Dermis blood vessel endothelial cell (primary cell): ENCODE measurements around the gene ALOX5. TPM values are rescaled to one million over a fixed set of nuclear protein-coding genes. Genes with fewer than 3 reads are reported as not detected.
A peak's percentile ranks its signal among the peaks of the same experiment; 100 is the strongest.

Source experiments
- DNase-seq: peaks from one replicate; pipeline ENCODE4 v3.0.0; 2010
- total RNA-seq: library from RNA; depleted of rRNA; stranded (reverse); fragments of >200 nt; gene quantifications from 2 replicates; pipeline ENCODE4 v1.2.3, GENCODE V29; 2014

The ALOX5 gene
- total RNA-seq, 1 donor from 2014 or later = 0.34 TPM

DNA sequence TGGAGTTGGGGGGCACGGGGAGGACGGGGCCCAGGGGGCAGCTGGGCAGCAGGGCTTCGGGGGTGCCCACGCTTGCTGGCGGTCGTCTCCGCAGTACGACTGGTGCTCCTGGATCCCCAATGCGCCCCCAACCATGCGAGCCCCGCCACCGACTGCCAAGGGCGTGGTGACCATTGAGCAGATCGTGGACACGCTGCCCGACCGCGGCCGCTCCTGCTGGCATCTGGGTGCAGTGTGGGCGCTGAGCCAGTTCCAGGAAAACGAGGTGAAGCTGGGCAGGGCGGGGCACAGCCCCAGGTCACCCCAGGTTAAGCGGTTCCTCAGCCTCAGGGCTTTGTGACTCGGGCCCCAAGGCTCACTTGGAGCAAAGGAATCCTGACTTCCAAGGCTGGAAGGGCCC is 70.0 kb downstream of the ALOX5 start:
- DNase-seq = no peak

- no peak for DNase-seq
Measured at GRCh38 chr10:45444976-45445898, 71.2 kb downstream of the ALOX5 start.

- no peak for DNase-seq
Measured at GRCh38 chr10:45446858-45447257, 72.8 kb downstream of the ALOX5 start.

- DNase-seq = no peak
Measured at GRCh38 chr10:45447416-45447815, 73.4 kb downstream of the ALOX5 start.

DNA sequence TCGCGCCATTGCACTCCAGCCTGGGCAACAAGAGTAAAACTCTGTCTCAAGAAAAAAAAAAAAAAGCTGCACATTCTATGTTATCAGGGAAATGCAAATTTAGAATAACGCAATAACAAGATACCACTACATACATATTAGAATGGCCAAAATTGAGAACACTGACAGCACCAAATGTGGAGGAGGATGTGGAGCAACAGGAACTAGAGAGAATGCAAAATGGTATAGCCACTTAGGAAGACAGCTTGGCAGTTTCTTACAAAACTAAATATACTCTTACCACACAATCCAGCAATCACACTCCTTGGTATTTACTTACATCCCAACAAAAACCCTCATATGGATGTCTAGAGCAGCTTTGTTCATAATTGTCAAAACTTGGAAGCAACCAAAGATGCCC is 76.8 kb downstream of the ALOX5 start:
- no peak for DNase-seq

DNA sequence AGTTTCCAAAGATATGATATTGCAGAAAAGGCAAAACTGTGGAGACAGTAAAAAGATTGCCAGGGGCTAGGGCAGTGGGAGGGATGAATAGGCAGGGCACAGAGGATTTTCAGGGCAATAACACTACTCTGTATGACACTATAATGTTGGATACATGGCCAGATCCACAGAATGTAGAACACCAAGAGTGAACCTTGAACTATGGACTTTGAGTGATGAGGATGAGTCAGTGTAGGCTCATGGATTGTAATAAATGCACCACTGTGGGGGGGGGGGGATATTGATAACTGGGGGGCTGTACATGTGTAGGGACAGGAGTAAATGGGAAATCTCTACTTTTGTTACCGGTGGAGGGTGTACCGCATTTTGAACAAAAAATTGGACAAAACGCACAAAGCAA is 77.4 kb downstream of the ALOX5 start:
- DNase-seq = no peak

- no peak for DNase-seq
Measured at GRCh38 chr10:45452268-45452667, 78.3 kb downstream of the ALOX5 start.

DNA sequence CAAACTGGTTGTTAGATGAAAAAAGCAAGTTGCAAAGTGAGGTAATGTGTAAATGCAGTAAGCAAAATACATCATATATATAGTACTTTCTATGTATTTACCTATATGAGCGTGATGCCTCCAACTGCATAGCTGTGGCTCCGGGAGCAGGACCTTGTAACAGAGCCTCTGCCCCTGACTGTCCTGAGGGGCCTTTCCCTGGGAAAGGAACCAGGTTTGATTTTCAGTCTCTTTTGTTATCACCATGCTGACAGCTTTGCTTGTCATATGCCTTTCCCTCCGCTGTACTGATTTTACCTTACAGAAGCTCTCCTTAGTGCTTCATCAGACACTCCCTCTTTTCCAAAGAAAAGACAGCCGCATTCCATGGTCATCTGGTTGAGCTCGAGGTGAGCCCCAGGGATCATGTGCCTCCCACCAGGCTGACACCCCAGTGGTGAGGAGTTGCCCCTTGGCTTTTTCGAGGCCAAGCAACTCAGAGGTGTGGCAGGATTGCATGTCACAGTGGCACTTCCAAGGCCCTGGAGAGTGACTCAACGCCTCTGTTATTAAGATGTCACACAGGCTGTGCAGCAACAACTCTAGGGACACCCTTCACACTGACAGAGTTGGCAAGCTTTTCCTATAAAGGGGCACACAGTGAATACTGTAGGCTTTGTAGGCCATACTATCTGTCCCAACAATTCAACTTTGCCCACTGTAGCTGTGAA is 78.9 kb downstream of the ALOX5 start:
- no peak for DNase-seq

GRCh38 chr10:45453639-45454255 is 79.7 kb downstream of the ALOX5 start:
- DNase-seq = no peak

- peak; percentile 42 for DNase-seq
Measured at GRCh38 chr10:45454262-45454661, 80.2 kb downstream of the ALOX5 start.

DNA sequence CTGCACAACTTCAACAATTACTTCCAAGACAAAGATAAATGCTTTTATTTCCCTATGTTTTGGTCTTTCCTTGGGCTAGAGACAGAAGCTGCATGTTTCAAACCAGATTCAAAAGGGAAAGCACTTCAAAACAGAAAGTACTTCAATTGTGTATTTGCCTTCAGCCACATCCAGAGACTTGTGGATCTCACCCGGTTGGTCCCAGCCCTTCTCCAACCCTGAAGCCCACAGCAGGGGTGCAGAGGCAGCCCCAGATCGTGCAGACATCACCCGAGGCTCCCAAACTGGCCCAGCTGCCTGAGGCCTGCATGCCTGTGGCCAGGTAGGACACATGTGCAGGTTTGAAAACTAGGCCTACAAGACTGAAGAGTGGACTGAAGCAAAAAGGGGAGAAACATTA is 80.8 kb downstream of the ALOX5 start:
- DNase-seq = no peak

DNA sequence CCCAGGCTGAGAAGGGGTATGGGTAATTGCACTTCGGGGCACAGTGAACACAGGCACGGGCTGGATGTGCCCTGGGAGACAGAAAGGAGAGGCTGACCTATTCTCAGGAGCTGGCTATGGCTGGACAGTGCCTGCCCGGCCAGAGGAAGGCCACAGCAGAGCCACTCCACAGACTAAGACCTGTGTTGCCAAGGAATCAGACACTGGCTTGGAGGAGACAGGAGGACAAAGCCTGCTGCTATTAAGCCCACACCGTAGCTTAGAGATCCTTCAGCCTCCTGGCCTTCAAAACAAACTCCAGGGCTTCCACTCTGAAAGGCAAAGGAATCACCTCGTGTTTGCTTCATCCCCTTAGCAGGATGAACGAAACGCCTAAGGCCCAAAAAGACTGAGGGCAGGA is 82.2 kb downstream of the ALOX5 start:
- no peak for DNase-seq

DNA sequence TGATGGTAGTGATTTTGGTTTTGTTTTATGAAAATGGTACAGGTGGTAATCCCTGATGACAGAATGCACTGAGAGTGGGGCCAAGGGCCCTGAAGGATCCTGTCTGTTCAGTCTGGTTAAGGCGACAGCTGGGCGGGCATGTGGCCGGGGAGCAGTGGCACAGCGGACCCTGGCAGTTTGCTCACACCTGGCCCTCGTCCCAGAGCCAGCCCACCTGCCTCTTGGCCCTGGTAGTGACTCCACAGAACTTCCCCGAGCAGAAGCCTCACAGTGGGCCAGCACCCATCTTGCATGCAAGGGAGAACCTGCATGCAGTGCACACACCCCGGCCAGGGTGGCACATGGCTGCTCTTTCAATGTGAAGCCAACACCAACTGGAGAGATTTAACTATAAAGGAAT is 82.8 kb downstream of the ALOX5 start:
- no peak for DNase-seq

- DNase-seq = no peak
Measured at GRCh38 chr10:45457487-45457886, 83.5 kb downstream of the ALOX5 start.

DNA sequence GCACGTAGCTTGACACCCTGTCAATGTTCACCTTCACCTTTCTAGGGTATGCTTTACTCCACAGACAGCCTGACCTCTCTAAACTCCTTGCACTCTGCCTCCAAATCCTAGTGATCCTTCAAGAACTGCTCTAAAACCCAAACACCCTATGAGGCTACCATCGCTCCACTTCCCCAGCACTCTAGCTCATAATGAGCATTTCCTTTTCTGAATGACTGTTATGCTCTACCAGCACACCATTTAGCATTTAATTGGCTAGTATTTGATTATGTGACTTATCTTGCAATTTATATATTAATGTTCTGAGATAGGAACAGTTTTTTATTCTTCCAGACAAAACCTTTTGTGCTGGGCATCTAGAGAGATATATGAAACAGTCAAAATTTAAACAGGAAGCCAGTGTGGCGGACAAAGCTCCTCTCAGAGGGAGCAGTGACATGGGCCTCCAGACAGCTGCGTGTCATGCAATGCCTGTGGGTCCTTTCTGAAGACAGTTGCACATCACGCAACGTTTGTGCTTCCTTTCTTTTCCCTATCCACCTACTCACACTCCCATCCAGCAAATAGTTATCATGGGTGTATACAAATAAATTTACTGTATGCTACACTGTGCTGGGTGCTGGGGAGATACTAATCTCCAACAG is 86.3 kb downstream of the ALOX5 start:
- DNase-seq = no peak

GRCh38 chr10:45461034-45461433 is 87.0 kb downstream of the ALOX5 start:
- DNase-seq = no peak

- DNase-seq = no peak
Measured at GRCh38 chr10:45463244-45464116, 89.5 kb downstream of the ALOX5 start.

DNA sequence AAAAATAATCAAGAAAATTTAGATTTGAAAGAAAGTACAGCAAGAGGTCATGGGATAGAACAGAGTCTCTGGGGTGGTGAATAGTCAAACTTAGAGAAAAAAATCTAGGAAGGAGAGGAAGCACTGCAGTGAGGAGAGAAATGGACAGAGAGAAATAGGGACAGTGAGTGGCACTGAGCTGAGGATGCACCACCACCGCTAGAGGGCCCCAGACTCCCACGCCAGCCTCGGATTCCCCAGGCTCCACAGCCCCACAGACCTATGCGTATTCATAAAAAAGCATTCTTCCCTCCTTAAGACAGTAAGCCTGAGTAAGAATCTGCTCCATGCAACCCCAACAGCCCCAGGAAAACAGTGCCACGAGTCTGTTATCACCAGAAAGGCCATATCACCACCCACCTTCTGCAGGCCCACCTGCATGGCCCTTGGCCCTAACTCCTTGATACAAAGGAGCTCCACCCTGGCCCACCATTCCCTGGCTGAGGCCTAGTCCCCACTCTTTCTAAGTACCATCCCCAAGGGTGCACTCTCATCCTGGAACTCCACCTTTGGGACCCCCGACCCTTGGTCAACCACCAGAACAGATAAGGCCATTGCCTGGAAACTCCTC is 91.0 kb downstream of the ALOX5 start:
- DNase-seq = peak; percentile 85

GRCh38 chr10:45466784-45467183 is 92.8 kb downstream of the ALOX5 start:
- DNase-seq = no peak

DNA sequence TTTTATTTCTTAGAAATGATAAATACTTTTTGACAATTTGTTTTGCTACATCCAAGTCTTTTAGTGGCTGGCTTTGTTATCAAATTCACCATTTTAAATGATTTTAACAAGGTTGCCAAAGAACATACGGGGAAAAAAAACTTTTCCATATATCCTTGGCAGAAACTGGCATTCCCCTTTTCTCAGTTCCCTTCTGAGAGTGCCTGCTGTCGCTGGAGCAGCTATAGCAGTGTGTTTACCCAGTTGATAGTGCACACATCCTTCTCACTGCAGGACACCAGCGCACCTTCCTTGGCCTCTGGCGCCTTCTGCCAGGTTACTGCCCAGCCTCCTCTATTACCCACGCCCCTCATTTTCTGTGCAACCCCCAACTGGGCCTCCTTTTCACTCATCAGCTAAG is 94.1 kb downstream of the ALOX5 start:
- DNase-seq = no peak
